Neutrophil (primary cell): ENCODE measurements around the gene ARHGEF16.

Source experiments
- H3K27ac ChIP-seq: fragments of 200-600 bp; sonication (generic); 2 replicates; pipeline ENCODE4 v1.5.1; 2016; ENCODE audit warnings: mild to moderate bottlenecking, moderate library complexity
- H3K27me3 ChIP-seq: fragments of 200-600 bp; sonication (generic); 2 replicates; pipeline ENCODE4 v1.6.0; 2016; ENCODE audit warnings: mild to moderate bottlenecking
- H3K36me3 ChIP-seq: fragments of 200-600 bp; sonication (generic); 2 replicates; pipeline ENCODE4 v1.5.1; 2017
- H3K4me1 ChIP-seq, 2 experiments: fragments of 200-600 bp in 1 of 2; sonication (generic) in 1 of 2; 1 replicate in 1 of 2; 2 replicates in 1 of 2; pipeline versions ENCODE4 v1.5.1 to v1.6.1; 2013 to 2016; ENCODE audit warnings: low read depth in 1 of 2, low read length in 1 of 2, mild to moderate bottlenecking in 1 of 2, moderate library complexity in 1 of 2; ENCODE audit not compliant: control insufficient read depth in 1 of 2, insufficient read depth in 1 of 2
- H3K4me3 ChIP-seq, 2 experiments: fragments of 200-600 bp in 1 of 2; sonication (generic) in 1 of 2; 1 replicate in 1 of 2; 2 replicates in 1 of 2; pipeline ENCODE4 v1.5.1; 2013 to 2016; ENCODE audit warnings: low read depth in 1 of 2, low read length in 1 of 2, mild to moderate bottlenecking in 1 of 2, moderate library complexity in 1 of 2
- H3K9me3 ChIP-seq: fragments of 200-600 bp; sonication (generic); 2 replicates; pipeline ENCODE4 v1.5.1; 2016
- TF ChIP-seq, protein P1 (sequence below): fragments of 200-600 bp; sonication (generic); IDR thresholded peaks from 2 replicates; pipeline ENCODE4 v1.5.1; 2016; ENCODE audit warnings: antibody characterized with exemption

ARHGEF16 gene

GRCh38 chr1:3429766-3430165 lies 24.7 kb upstream of the ARHGEF16 start:
- no peaks in the 10 kb centered on the region for H3K36me3 ChIP-seq
- H3K4me3 ChIP-seq: no peak overlapping the region
- H3K4me1 ChIP-seq: no peaks in the 10 kb centered on the region
- no peak overlapping the region for H3K27ac ChIP-seq
- H3K27me3 ChIP-seq: peaks cover under 1% of the 10 kb centered on the region
- no peaks in the 10 kb centered on the region for H3K9me3 ChIP-seq
- TF ChIP-seq, protein P1, sequence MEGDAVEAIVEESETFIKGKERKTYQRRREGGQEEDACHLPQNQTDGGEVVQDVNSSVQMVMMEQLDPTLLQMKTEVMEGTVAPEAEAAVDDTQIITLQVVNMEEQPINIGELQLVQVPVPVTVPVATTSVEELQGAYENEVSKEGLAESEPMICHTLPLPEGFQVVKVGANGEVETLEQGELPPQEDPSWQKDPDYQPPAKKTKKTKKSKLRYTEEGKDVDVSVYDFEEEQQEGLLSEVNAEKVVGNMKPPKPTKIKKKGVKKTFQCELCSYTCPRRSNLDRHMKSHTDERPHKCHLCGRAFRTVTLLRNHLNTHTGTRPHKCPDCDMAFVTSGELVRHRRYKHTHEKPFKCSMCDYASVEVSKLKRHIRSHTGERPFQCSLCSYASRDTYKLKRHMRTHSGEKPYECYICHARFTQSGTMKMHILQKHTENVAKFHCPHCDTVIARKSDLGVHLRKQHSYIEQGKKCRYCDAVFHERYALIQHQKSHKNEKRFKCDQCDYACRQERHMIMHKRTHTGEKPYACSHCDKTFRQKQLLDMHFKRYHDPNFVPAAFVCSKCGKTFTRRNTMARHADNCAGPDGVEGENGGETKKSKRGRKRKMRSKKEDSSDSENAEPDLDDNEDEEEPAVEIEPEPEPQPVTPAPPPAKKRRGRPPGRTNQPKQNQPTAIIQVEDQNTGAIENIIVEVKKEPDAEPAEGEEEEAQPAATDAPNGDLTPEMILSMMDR: no peak

GRCh38 chr1:3430406-3430805 lies 24.1 kb upstream of the ARHGEF16 start:
- H3K36me3 ChIP-seq: no peaks in the 10 kb centered on the region
- H3K4me1 ChIP-seq: no peaks in the 10 kb centered on the region
- no peak overlapping the region for H3K4me3 ChIP-seq
- no peak overlapping the region for H3K27ac ChIP-seq
- TF ChIP-seq, protein P1: no peak
- H3K9me3 ChIP-seq: no peaks in the 10 kb centered on the region
- no peaks in the 10 kb centered on the region for H3K27me3 ChIP-seq

DNA sequence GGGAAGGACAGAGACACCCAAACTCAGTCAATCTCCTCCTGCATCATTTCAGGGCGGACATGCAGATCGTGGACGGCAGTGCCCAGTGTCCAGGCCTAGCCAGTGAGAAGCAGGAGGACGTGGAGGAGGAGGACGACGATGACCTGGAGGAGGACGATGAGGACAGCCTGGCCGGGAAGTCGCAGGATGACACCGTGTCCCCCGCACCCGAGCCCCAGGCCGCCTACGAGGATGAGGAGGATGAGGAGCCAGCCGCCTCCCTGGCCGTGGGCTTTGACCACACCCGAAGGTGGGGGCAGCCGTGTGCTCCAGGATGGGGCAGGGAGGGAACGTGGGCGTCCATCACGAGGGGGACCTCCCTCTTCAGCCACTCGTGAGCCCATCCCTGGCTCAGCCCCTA lies 23.6 kb upstream of the ARHGEF16 start:
- no peaks in the 10 kb centered on the region for H3K27me3 ChIP-seq
- no peaks in the 10 kb centered on the region for H3K9me3 ChIP-seq
- H3K36me3 ChIP-seq: no peaks in the 10 kb centered on the region
- no peak overlapping the region for H3K4me3 ChIP-seq
- H3K27ac ChIP-seq: no peak overlapping the region
- TF ChIP-seq, protein P1: no peak
- no peaks in the 10 kb centered on the region for H3K4me1 ChIP-seq

GRCh38 chr1:3431266-3431665 lies 23.2 kb upstream of the ARHGEF16 start:
- Histone ChIP-seq H3K27ac (no peak overlapping the region), H3K4me1 (no peaks in the 10 kb centered on the region), H3K9me3 (no peaks in the 10 kb centered on the region), H3K27me3 (no peaks in the 10 kb centered on the region), H3K4me3 (no peak overlapping the region), H3K36me3 (no peaks in the 10 kb centered on the region)
- TF ChIP-seq, protein P1: no peak

DNA sequence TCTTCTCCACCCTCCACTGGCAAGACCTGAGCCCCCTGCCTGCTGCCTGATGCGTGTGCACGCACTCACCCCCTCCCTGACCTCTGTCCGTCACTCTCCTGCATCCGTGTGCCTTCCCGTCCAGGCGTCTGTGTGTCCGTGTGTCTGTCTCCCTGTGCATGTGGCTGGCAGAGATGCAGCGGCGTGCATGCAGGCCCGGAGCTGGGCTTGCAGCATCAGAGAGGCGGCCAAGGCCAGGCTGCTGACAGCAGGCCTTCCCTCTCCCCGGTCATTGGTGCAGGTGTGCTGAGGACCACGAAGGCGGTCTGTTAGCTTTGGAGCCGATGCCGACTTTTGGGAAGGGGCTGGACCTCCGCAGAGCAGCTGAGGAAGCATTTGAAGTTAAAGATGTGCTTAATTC lies 22.8 kb upstream of the ARHGEF16 start:
- TF ChIP-seq, protein P1: no peak
- Histone ChIP-seq H3K4me1 (no peaks in the 10 kb centered on the region), H3K9me3 (no peaks in the 10 kb centered on the region), H3K27ac (no peak overlapping the region), H3K27me3 (no peaks in the 10 kb centered on the region), H3K4me3 (no peak overlapping the region), H3K36me3 (no peaks in the 10 kb centered on the region)

DNA sequence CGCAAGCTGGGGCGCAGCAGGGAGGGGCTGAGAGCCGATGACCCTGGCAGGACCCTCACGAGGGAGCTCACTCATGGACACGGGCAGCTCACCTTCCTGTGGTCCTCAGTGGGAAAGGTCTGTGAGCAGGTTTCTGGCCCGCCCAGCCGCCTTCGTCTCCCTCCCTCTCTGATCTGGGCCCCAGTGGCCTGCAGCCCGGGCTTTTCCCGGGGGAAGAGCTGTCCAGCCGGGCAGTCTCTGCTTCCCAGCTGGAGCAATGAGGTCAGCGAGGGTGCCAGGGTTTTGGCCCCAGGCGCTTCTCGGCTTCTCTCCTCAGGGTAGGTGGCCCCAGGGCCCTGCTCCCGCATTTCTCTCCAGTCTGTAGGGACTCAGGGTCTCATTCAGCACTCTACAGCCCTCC lies 22.2 kb upstream of the ARHGEF16 start:
- Histone ChIP-seq H3K4me1 (no peaks in the 10 kb centered on the region), H3K9me3 (no peaks in the 10 kb centered on the region), H3K4me3 (no peak overlapping the region), H3K27ac (no peak overlapping the region), H3K27me3 (no peaks in the 10 kb centered on the region), H3K36me3 (no peaks in the 10 kb centered on the region)
- TF ChIP-seq, protein P1: no peak
